PFSK-1 (cell line): Measurements from ENCODE around the gene MTERF4.

Source experiments
- FOXP2 ChIP-seq: optimal IDR thresholded peaks from 2 replicates; pipeline ENCODE3; 2011; ENCODE audit warnings: borderline replicate concordance, control low read depth, inconsistent platforms; ENCODE audit not compliant: insufficient read depth; ENCODE audit errors: extremely low read length, extremely low read depth
- POLR2AphosphoS5 ChIP-seq: IDR thresholded peaks from 2 replicates; pipeline ENCODE4 v1.6.1; 2012; ENCODE audit warnings: low read depth, mild to moderate bottlenecking, control low read depth, low read length, moderate library complexity
- REST ChIP-seq, 2 experiments: IDR thresholded peaks; 2 replicates each; pipeline versions ENCODE4 v1.6.1 to v1.8.0; 2011 to 2012; ENCODE audit warnings: low read depth in 2 of 2, low read length in 2 of 2, control low read depth in 1 of 2, inconsistent platforms in 1 of 2, mild to moderate bottlenecking in 1 of 2, moderate library complexity in 1 of 2; ENCODE audit not compliant: insufficient read depth in 1 of 2
- SIN3A ChIP-seq: IDR thresholded peaks from 2 replicates; pipeline ENCODE4 v1.6.1; 2012; ENCODE audit warnings: mild to moderate bottlenecking, low read length, moderate library complexity, borderline replicate concordance; ENCODE audit not compliant: insufficient read depth
- TAF1 ChIP-seq: IDR thresholded peaks from 2 replicates; pipeline ENCODE4 v1.6.1; 2012; ENCODE audit warnings: low read length, control low read depth, borderline replicate concordance; ENCODE audit not compliant: insufficient read depth

Gene MTERF4

GRCh38 chr2:241065355-241065803 lies 36.7 kb downstream of the MTERF4 start:
- no peak for TF ChIP-seq TAF1
- no peak for TF ChIP-seq POLR2AphosphoS5
- no peak for TF ChIP-seq REST (IDR thresholded peaks at IDR 0.05; ENCODE audit: insufficient read depth in 1 of 2, low read depth in 2 of 2, low read length in 2 of 2)
- TF ChIP-seq SIN3A: no peak
- TF ChIP-seq FOXP2: no peak

DNA sequence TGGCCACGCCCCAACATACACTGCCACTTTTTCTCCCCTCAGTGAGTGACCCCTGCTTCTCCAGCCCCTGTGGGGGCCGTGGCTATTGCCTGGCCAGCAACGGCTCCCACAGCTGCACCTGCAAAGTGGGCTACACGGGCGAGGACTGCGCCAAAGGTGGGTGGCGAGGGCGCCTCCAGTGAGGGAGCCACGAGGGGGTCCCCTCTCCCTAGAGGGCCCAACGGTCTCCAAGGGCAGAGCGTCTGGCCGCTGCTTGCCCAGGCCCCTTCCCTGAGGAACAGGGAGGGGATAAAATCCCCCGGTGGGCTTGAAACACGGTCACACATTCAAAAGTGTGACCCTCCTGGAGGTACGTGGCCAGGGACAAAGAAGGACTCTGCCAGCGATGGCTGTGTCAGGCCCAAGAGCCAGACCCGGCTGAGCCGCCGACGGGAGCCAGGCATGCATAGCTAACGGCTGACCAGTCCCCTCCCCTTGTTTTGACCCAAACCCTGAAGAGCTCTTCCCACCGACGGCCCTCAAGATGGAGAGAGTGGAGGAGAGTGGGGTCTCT lies 37.2 kb downstream of the MTERF4 start:
- no peak for TF ChIP-seq TAF1
- TF ChIP-seq REST (IDR thresholded peaks at IDR 0.05; ENCODE audit: insufficient read depth in 1 of 2, low read depth in 2 of 2, low read length in 2 of 2): no peak
- TF ChIP-seq FOXP2: no peak
- no peak for TF ChIP-seq POLR2AphosphoS5
- TF ChIP-seq SIN3A: no peak

DNA sequence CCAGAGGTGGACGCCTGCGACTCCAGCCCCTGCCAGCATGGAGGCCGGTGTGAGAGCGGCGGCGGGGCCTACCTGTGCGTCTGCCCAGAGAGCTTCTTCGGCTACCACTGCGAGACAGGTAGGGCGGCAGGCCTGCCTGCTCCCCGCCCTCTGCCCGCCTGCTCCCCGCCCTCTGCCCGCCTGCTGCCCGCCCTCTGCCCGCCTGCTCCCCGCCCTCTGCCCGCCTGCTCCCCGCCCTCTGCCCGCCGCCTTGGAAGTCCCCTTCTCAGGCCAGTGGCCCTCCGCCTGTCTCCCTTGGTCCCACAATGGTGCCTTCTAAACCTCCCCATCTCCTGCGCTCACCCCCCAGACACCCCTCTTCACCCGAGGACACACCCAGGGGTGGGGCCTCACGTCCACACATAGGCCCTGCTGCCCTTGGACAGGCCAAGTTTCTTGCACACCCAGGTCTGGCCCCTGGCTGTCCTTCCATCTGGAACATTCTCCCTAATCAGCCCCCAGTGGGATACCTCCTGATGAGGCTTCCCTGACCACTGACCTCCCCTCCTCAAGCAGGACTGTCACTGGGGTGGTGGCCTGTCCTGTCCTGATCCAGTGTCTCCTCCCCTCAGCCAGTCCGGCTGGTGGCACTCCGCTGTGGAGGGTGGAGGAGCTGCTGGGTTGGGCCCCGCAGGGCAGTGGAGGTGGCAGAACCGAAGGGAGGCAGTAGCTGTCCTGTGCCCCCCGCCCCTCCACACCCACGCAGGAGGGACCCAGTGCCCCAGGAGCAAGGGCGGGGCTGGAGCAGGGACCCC lies 37.9 kb downstream of the MTERF4 start:
- no peak for TF ChIP-seq FOXP2
- no peak for TF ChIP-seq TAF1
- no peak for TF ChIP-seq POLR2AphosphoS5
- no peak for TF ChIP-seq SIN3A
- TF ChIP-seq REST (IDR thresholded peaks at IDR 0.05; ENCODE audit: insufficient read depth in 1 of 2, low read depth in 2 of 2, low read length in 2 of 2): no peak

DNA sequence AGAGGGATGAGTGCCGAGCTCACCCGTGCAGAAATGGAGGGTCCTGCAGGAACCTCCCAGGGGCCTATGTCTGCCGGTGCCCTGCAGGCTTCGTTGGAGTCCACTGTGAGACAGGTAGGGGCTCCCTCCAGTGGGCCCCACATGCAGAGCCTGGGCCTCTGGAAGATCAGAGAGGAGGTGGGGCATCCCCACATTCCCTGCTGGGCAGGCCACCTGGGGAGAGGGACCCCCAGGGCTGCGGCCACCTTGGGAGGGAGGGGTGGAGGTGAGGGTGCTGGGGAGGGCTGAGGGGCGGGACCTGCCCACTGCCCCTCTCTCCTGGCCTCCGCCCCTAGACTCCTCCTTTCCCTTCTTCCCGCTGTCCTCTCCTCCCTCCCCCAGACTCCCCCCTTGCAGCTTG lies 38.5 kb downstream of the MTERF4 start:
- TF ChIP-seq REST (IDR thresholded peaks at IDR 0.05; ENCODE audit: insufficient read depth in 1 of 2, low read depth in 2 of 2, low read length in 2 of 2) (no peak), TAF1 (no peak), SIN3A (no peak), POLR2AphosphoS5 (no peak), FOXP2 (no peak)
